Suprapubic skin (tissue), 4 donors: ENCODE results near the gene GTF2H4.

ENCODE experiments used
- EP300 ChIP-seq: sonication (generic); formaldehyde crosslinking; IDR thresholded peaks from one replicate; pipeline ENCODE4 v1.6.1; 2017; ENCODE audit warnings: antibody characterized with exemption
- POLR2A ChIP-seq, 2 donors: fragments of 450-650 bp; IDR thresholded peaks; one replicate each; pipeline ENCODE4 v1.6.1; 2017; ENCODE audit warnings: antibody characterized with exemption in 2 of 2, mild to moderate bottlenecking in 2 of 2, moderate library complexity in 2 of 2
- POLR2AphosphoS5 ChIP-seq, 3 donors: sonication (generic); formaldehyde crosslinking; IDR thresholded peaks; one replicate each; pipeline ENCODE4 v1.6.1; 2017; ENCODE audit warnings: antibody characterized with exemption in 3 of 3
- TF ChIP-seq, protein P1 (sequence below), 2 donors: fragments of 200-600 bp in 1 of 2; fragments of 450-650 bp in 1 of 2; sonication (generic) in 1 of 2; IDR thresholded peaks; one replicate each; pipeline ENCODE4 v1.5.1; 2016 to 2019; ENCODE audit warnings: antibody characterized with exemption in 2 of 2, mild to moderate bottlenecking in 1 of 2, moderate library complexity in 1 of 2

GRCh38 chr6:30896541-30896940 lies 11.5 kb upstream of the GTF2H4 start:
- TF ChIP-seq POLR2A (IDR thresholded peaks at IDR 0.05), result no peak
- TF ChIP-seq, protein P1, sequence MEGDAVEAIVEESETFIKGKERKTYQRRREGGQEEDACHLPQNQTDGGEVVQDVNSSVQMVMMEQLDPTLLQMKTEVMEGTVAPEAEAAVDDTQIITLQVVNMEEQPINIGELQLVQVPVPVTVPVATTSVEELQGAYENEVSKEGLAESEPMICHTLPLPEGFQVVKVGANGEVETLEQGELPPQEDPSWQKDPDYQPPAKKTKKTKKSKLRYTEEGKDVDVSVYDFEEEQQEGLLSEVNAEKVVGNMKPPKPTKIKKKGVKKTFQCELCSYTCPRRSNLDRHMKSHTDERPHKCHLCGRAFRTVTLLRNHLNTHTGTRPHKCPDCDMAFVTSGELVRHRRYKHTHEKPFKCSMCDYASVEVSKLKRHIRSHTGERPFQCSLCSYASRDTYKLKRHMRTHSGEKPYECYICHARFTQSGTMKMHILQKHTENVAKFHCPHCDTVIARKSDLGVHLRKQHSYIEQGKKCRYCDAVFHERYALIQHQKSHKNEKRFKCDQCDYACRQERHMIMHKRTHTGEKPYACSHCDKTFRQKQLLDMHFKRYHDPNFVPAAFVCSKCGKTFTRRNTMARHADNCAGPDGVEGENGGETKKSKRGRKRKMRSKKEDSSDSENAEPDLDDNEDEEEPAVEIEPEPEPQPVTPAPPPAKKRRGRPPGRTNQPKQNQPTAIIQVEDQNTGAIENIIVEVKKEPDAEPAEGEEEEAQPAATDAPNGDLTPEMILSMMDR (IDR thresholded peaks at IDR 0.05), result no peak
- no peak for TF ChIP-seq POLR2AphosphoS5 (IDR thresholded peaks at IDR 0.05)
- TF ChIP-seq EP300, result no peak
